Activated B cell treated with CpG ODN at 0.5 μM for 24 hours (primary cell): Measurements from ENCODE around the gene PLXDC1. TPM values are rescaled to one million over a fixed set of nuclear protein-coding genes. Genes with fewer than 3 reads are reported as not detected.

Experiments
- ATAC-seq: fragments of 200-7000 bp; cut with Tn5 transposase; one replicate; pipeline ENCODE4 v1.10.0; 2021; ENCODE audit warnings: low read depth, mild to moderate bottlenecking, moderate library complexity
- CTCF ChIA-PET: fragments of 350-600 bp; sonication (Branson Sonifier 250); formaldehyde crosslinking; loops from one replicate; lab custom pipeline; 2021; ENCODE audit warnings: antibody characterized with exemption; lab: Charles Lee
- POLR2A ChIA-PET: fragments of 350-600 bp; sonication (Branson Sonifier 250); formaldehyde crosslinking; loops from one replicate; lab custom pipeline; 2021; ENCODE audit warnings: antibody characterized with exemption; lab: Charles Lee
- DNase-seq: peaks from one replicate; pipeline ENCODE4 v3.0.0; 2022
- H3K27ac Mint-ChIP-seq: one replicate; pipeline ENCODE4 v1.8.0; 2020; ENCODE audit warnings: mixed read lengths
- H3K27me3 Mint-ChIP-seq: one replicate; pipeline ENCODE4 v1.8.0; 2021; ENCODE audit warnings: mixed read lengths
- H3K36me3 Mint-ChIP-seq: one replicate; pipeline ENCODE4 v1.8.0; 2021; ENCODE audit warnings: low read depth, mixed read lengths
- H3K4me1 Mint-ChIP-seq: one replicate; pipeline ENCODE4 v1.8.0; 2021; ENCODE audit warnings: mixed read lengths
- H3K4me3 Mint-ChIP-seq: one replicate; pipeline ENCODE4 v1.8.0; 2020; ENCODE audit warnings: mild to moderate bottlenecking, mixed read lengths
- H3K9me3 Mint-ChIP-seq: one replicate; pipeline ENCODE4 v1.8.0; 2020; ENCODE audit warnings: mixed read lengths
- CTCF ChIP-seq: fragments of 200-600 bp; IDR thresholded peaks from one replicate; pipeline ENCODE4 v1.8.0; 2022; ENCODE audit warnings: antibody characterized with exemption, mild to moderate bottlenecking
- intact Hi-C: fragments of 100-400 bp; cut with micrococcal nuclease; formaldehyde crosslinking; loops from one replicate; pipeline ENCODE4 v1.15.1; 2024
- total RNA-seq: library from RNA; stranded (reverse); gene quantifications from 2 replicates; pipeline ENCODE4 v1.2.3, GENCODE V29; 2022

PLXDC1 gene
- total RNA-seq, 1 donor from 2014 or later, result not detected

GRCh38 chr17:39167476-39167875 lies 16.0 kb upstream of the PLXDC1 start:
- no peak for TF ChIP-seq CTCF
- Mint-ChIP-seq H3K4me3 (no peak overlapping the region), H3K4me1 (peaks cover 23% of the 10 kb centered on the region), H3K36me3 (peaks cover 3% of the 10 kb centered on the region), H3K27me3 (peaks cover 38% of the 10 kb centered on the region), H3K9me3 (no peaks in the 10 kb centered on the region), H3K27ac (no peak overlapping the region)
- intact Hi-C loops, result no loop called here
- ChIA-PET POLR2A (interaction anchor here (0.6 to 3.6 kb wide), 3 partner anchors 9 to 32 kb away, joined by 3 to 29 read pairs (median 3); partner anchors contain the start of gene RPL19), CTCF (interaction anchor here (3.5 to 5.6 kb wide), 2 partner anchors 8 to 14 kb away, joined by 42 to 48 read pairs; no protein-coding TSS in a partner anchor)
- ATAC-seq (no peak), DNase-seq (no peak)

GRCh38 chr17:39166437-39167335 lies 15.2 kb upstream of the PLXDC1 start:
- TF ChIP-seq CTCF, result no peak
- POLR2A ChIA-PET, result interaction anchor here (1.0 to 3.6 kb wide), 3 partner anchors 10 to 33 kb away, joined by 3 to 29 read pairs (median 8); partner anchors contain the start of gene RPL19
- H3K27me3 Mint-ChIP-seq, result peaks cover 31% of the 10 kb centered on the region

GRCh38 chr17:39165841-39166349 lies 14.5 kb upstream of the PLXDC1 start, which contains the start of gene ARL5C:
ARL5C (minus strand) TSS chr17:39166161; CDS start chr17:39165760, 401 bp downstream.
- H3K36me3 Mint-ChIP-seq, result peaks cover 3% of the 10 kb centered on the region
- TF ChIP-seq CTCF, result no peak
- CTCF ChIA-PET, result interaction anchor here (3.1 to 5.6 kb wide), 3 partner anchors 10 to 67 kb away, joined by 17 to 48 read pairs (median 42); no protein-coding TSS in a partner anchor
- ATAC-seq, result no peak
- H3K4me3 Mint-ChIP-seq, result peak within 1 kb of the TSS; percentile 89
- intact Hi-C loops, result loop anchor here (2.0 kb wide), 1 partner anchor 35 kb away; the partner anchor contains the start of gene RPL19
- peaks cover 31% of the 10 kb centered on the region for H3K27me3 Mint-ChIP-seq
- DNase-seq, result no peak
- POLR2A ChIA-PET, result interaction anchor here (1.0 to 3.6 kb wide), 4 partner anchors 10 to 297 kb away, joined by 3 to 29 read pairs (median 6); partner anchors contain the start of genes LASP1 and RPL19
- peaks cover 23% of the 10 kb centered on the region for H3K4me1 Mint-ChIP-seq
- H3K27ac Mint-ChIP-seq, result no peak within 1 kb of the TSS
- H3K9me3 Mint-ChIP-seq, result no peaks in the 10 kb centered on the region

More at GRCh38 chr17:39166437-39167335, 15.2 kb upstream of the PLXDC1 start:
- DNase-seq, result no peak
- Mint-ChIP-seq H3K4me1 (peaks cover 23% of the 10 kb centered on the region), H3K4me3 (peak overlapping the region; percentile 9), H3K27ac (no peak overlapping the region), H3K9me3 (no peaks in the 10 kb centered on the region), H3K36me3 (peaks cover 3% of the 10 kb centered on the region)
- intact Hi-C loops, result no loop called here
- no peak for ATAC-seq
- CTCF ChIA-PET, result interaction anchor here (3.1 to 5.6 kb wide), 3 partner anchors 9 to 66 kb away, joined by 17 to 48 read pairs (median 42); no protein-coding TSS in a partner anchor

GRCh38 chr17:39165178-39165840 lies 13.9 kb upstream of the PLXDC1 start:
- peaks cover 3% of the 10 kb centered on the region for H3K36me3 Mint-ChIP-seq
- intact Hi-C loops, result loop anchor here (2.0 kb wide), 1 partner anchor 35 kb away; the partner anchor contains the start of gene RPL19
- CTCF ChIA-PET, result interaction anchor here (0.5 to 5.6 kb wide), 20 partner anchors 11 to 720 kb away, joined by 3 to 48 read pairs (median 5); partner anchors contain the start of genes FBXO47 and RPL19
- no peak for TF ChIP-seq CTCF
- peak overlapping the region; percentile 89 for H3K4me3 Mint-ChIP-seq
- DNase-seq, result no peak
- ATAC-seq, result peak; percentile 20
- no peaks in the 10 kb centered on the region for H3K9me3 Mint-ChIP-seq
- H3K27me3 Mint-ChIP-seq, result peaks cover 27% of the 10 kb centered on the region
- no peak overlapping the region for H3K27ac Mint-ChIP-seq
- POLR2A ChIA-PET, result interaction anchor here (0.6 to 3.6 kb wide), 14 partner anchors 8 to 340 kb away, joined by 3 to 29 read pairs (median 5); partner anchors contain the start of genes CWC25, FBXL20, LASP1 and MED1
- H3K4me1 Mint-ChIP-seq, result peaks cover 23% of the 10 kb centered on the region
